ENCODE measurements around the gene ROBO2.

DNA sequence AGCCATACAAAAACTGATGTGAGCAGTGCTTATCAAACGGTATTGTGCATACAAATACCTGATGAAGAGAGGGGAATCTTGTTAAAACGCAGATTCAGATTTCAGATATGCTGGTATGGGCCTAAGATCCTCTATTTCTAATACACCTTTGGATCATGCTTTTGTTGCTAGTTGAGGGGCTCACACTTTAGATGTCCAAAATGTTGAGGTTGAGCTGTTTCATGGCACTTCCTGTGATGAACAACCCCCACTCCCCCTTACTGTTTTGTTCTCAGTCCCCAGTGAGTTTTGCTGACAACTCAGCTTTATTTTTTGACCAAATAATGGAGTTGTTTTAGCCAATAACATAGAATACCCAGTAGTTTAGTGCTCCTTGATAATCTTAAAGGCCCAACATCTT is 53.2 kb downstream of the ROBO2 start:
- TF ChIP-seq FOXK2 (IDR thresholded peaks at IDR 0.05) (no peak), BHLHE40 (IDR thresholded peaks at IDR 0.05; ENCODE audit: borderline replicate concordance) (no peak), HDGF (IDR thresholded peaks at IDR 0.05; ENCODE audit: borderline replicate concordance) (no peak), FOXA1 (IDR thresholded peaks at IDR 0.05) (no peak), ELF4 (IDR thresholded peaks at IDR 0.05) (no peak), FOXM1 (IDR thresholded peaks at IDR 0.05; ENCODE audit: borderline replicate concordance) (no peak), NFRKB (IDR thresholded peaks at IDR 0.05) (no peak), ARNT (IDR thresholded peaks at IDR 0.05) (no peak), LEF1 (IDR thresholded peaks at IDR 0.05; ENCODE audit: borderline replicate concordance) (no peak), SP1 (IDR thresholded peaks at IDR 0.05) (no peak), TARDBP (IDR thresholded peaks at IDR 0.05) (no peak)
- TF ChIP-seq, protein P1, sequence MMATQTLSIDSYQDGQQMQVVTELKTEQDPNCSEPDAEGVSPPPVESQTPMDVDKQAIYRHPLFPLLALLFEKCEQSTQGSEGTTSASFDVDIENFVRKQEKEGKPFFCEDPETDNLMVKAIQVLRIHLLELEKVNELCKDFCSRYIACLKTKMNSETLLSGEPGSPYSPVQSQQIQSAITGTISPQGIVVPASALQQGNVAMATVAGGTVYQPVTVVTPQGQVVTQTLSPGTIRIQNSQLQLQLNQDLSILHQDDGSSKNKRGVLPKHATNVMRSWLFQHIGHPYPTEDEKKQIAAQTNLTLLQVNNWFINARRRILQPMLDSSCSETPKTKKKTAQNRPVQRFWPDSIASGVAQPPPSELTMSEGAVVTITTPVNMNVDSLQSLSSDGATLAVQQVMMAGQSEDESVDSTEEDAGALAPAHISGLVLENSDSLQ (IDR thresholded peaks at IDR 0.05): no peak

Measured in HEK293T (cell line).